Liver (tissue), 9 donors: Measurements from ENCODE around the gene SP140. TPM values are rescaled to one million over a fixed set of nuclear protein-coding genes. Genes with fewer than 3 reads are reported as not detected.

ENCODE experiments used
- DNase-seq: peaks from one replicate; pipeline ENCODE4 v3.0.0-alpha.2; 2017; ENCODE audit warnings: low spot score
- H3K27ac ChIP-seq, 2 donors: one replicate each; pipeline ENCODE4 v1.7.0; 2013; ENCODE audit warnings: inconsistent platforms in 2 of 2, low read length in 2 of 2, control low read depth in 1 of 2, low read depth in 1 of 2, mild to moderate bottlenecking in 1 of 2
- H3K27me3 ChIP-seq, 4 donors: one replicate each; pipeline versions ENCODE4 v1.6.1 to v1.7.0; 2013; ENCODE audit warnings: low read length in 3 of 4, inconsistent platforms in 1 of 4, mild to moderate bottlenecking in 1 of 4, moderate library complexity in 1 of 4; ENCODE audit not compliant: control insufficient read depth in 4 of 4, insufficient read depth in 4 of 4
- H3K36me3 ChIP-seq, 4 donors: one replicate each; pipeline versions ENCODE4 v1.6.1 to v1.7.0; 2013; ENCODE audit warnings: low read length in 3 of 4, mild to moderate bottlenecking in 3 of 4, low read depth in 1 of 4, moderate library complexity in 1 of 4; ENCODE audit not compliant: control insufficient read depth in 4 of 4, insufficient read depth in 3 of 4
- H3K4me1 ChIP-seq, 4 donors: one replicate each; pipeline versions ENCODE4 v1.6.1 to v1.7.0; 2013; ENCODE audit warnings: low read length in 3 of 4, mild to moderate bottlenecking in 3 of 4, moderate library complexity in 1 of 4; ENCODE audit not compliant: control insufficient read depth in 4 of 4, insufficient read depth in 4 of 4
- H3K4me3 ChIP-seq, 3 donors: one replicate each; pipeline versions ENCODE4 v1.6.1 to v1.7.0; 2013; ENCODE audit warnings: low read length in 3 of 3, control low read depth in 1 of 3, low read depth in 1 of 3, mild to moderate bottlenecking in 1 of 3
- H3K9ac ChIP-seq, 2 donors: one replicate each; pipeline ENCODE4 v1.7.0; 2013; ENCODE audit warnings: low read length in 2 of 2, mild to moderate bottlenecking in 2 of 2, moderate library complexity in 2 of 2, control low read depth in 1 of 2, low read depth in 1 of 2
- H3K9me3 ChIP-seq, 4 donors: one replicate each; pipeline versions ENCODE4 v1.6.1 to v1.7.0; 2013; ENCODE audit warnings: low read length in 3 of 4; ENCODE audit not compliant: control insufficient read depth in 4 of 4
- EGR1 ChIP-seq, 2 donors: IDR thresholded peaks; 2 replicates each; pipeline ENCODE4 v1.6.1; 2016 to 2018; ENCODE audit warnings: antibody characterized with exemption in 2 of 2, low read depth in 2 of 2
- FOXA1 ChIP-seq: IDR thresholded peaks from 2 replicates; pipeline ENCODE4 v1.6.1; 2016; ENCODE audit warnings: antibody characterized with exemption
- FOXA2 ChIP-seq: IDR thresholded peaks from 2 replicates; pipeline ENCODE4 v1.6.1; 2016; ENCODE audit warnings: antibody characterized with exemption
- GABPA ChIP-seq, 2 donors: IDR thresholded peaks in 1 of 2; conservative IDR thresholded peaks in 1 of 2; 2 replicates each; pipeline ENCODE4 v1.6.1; 2016; ENCODE audit warnings: antibody characterized with exemption in 2 of 2, mild to moderate bottlenecking in 1 of 2, moderate library complexity in 1 of 2
- HNF4A ChIP-seq, 2 donors: conservative IDR thresholded peaks; 2 replicates each; pipeline ENCODE4 v1.6.1; 2016; ENCODE audit warnings: antibody characterized with exemption in 2 of 2, mild to moderate bottlenecking in 2 of 2
- JUND ChIP-seq, 2 donors: IDR thresholded peaks; 2 replicates each; pipeline ENCODE4 v1.6.1; 2016; ENCODE audit warnings: antibody characterized with exemption in 2 of 2
- NR2F2 ChIP-seq: IDR thresholded peaks from 2 replicates; pipeline ENCODE4 v1.6.1; 2016; ENCODE audit warnings: antibody characterized with exemption
- RAD21 ChIP-seq, 2 donors: IDR thresholded peaks; 2 replicates each; pipeline ENCODE4 v1.6.1; 2016; ENCODE audit warnings: antibody characterized with exemption in 2 of 2, mild to moderate bottlenecking in 2 of 2
- RXRA ChIP-seq, 2 donors: IDR thresholded peaks; 2 replicates each; pipeline ENCODE4 v1.6.1; 2017 to 2018; ENCODE audit warnings: antibody characterized with exemption in 2 of 2, mild to moderate bottlenecking in 1 of 2
- SP1 ChIP-seq: IDR thresholded peaks from 2 replicates; pipeline ENCODE4 v1.6.1; 2018; ENCODE audit warnings: antibody characterized with exemption, mild to moderate bottlenecking
- WGBS: extraction: QIAGEN DNeasy Blood & Tissue Kit; methylation state at CpG from one replicate; pipeline ENCODE4 v1.1.7; 2013; 5-methylcytosine and 5-hydroxymethylcytosine counted together
- polyA plus RNA-seq, 2 donors: library from polyadenylated mRNA; stranded (reverse) in 1 of 2; unstranded in 1 of 2; fragments of 200-250 nt in 1 of 2; fragments of >200 nt in 1 of 2; fragmentation: Nextera tagmentation in 1 of 2; extraction: Ambion mirVana in 1 of 2; gene quantifications; one replicate each; pipeline versions ENCODE4 v1.2.1 to v1.2.3, GENCODE V29; 2013 to 2015
- total RNA-seq, 2 donors: library from RNA; depleted of rRNA; stranded (reverse); fragments of >200 nt; gene quantifications; one replicate each; pipeline ENCODE4 v1.2.3, GENCODE V29; 2014
- TF ChIP-seq, protein P1 (sequence below): IDR thresholded peaks from 2 replicates; pipeline ENCODE4 v1.6.1; 2016; ENCODE audit warnings: antibody characterized with exemption
- TF ChIP-seq, protein P2 (sequence below): IDR thresholded peaks from 2 replicates; pipeline ENCODE4 v1.6.1; 2016; ENCODE audit warnings: antibody characterized with exemption
- TF ChIP-seq, protein P3 (sequence below): fragments of 150-350 bp; IDR thresholded peaks from 2 replicates; pipeline ENCODE4 v1.5.1; 2017; ENCODE audit warnings: improper control_type of control experiment, low read depth, low read length; ENCODE audit not compliant: missing input control
- TF ChIP-seq, protein P4 (sequence below): IDR thresholded peaks from 2 replicates; pipeline ENCODE4 v1.6.1; 2016; ENCODE audit warnings: antibody characterized with exemption, mild to moderate bottlenecking
- donor health status: healthy.
- donor health status: healthy.
- donor health status: healthy.
- donor health status: healthy.
- donor health status: healthy.

Gene SP140
- total and polyA plus RNA-seq, 4 donors: 0.40 to 1.8 (median 0.77) TPM

DNA sequence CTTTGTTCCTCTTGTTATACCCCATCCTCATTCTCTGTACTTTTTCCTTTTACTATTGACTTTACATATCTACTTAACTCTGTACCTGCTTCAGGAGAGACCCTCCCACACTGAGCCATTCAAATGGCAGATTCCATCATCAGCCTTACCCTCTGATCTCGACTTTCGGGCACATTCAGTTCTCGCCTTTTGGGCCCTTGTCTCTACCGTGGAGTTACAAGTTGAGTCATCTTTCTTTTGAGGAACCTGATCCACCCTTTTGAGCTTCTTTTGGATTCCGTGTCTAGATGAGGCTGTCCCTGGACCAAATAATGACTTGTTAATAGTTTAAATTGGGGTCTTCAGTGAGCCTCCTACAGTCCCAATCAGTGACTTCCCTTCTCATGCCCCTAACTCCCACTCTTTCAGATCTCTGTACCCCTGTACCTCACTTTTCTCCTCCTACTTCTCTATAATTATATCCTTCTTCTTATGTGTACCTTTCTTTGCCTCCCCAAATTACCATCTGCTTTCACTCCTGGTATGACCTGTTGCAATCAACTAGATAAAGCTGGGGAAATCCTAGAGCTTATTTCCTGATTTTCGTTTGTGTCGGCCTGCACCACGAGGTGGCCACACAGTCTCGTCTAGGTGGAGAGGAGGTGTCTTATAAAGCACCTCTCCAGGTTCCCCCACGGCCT, 23.0 kb upstream of the SP140 start:
- no peak for DNase-seq
- Histone ChIP-seq H3K36me3 (peaks cover 2 to 73% (median 49%) of the 10 kb centered on the region in 4 donors), H3K27ac (no peak overlapping the region)

DNA sequence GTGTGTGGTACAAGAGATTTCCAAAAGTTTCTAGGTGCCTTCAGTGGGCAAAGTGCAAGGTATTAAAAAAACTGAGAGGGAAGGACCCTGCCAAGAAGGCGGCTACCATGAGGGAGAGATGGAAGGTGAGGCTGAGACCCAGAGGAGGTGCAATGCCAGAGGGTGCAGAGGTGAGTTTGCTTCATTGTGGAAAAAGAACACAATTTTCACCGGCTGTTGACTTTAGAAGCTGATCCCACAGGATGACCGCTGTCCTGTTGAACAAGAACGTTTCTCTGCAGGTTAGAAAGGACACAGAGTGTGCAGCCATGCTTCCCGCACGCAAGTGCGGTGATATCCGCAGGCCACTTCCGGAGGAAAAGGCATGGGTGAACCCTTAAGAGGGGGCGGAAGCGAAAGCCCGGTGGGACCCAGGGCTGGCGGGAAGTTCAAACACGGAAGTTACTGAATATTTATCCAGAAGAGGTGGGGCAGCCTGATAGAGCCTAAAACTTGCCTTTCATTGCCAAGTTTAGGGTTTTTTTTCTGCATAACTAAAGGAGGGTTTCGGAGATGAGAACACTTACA, 22.3 kb upstream of the SP140 start:
- Histone ChIP-seq H3K4me3 (no peak overlapping the region), H3K27ac (no peak overlapping the region), H3K9me3 (no peaks in the 10 kb centered on the region), H3K27me3 (no peaks in the 10 kb centered on the region), H3K9ac (no peak overlapping the region), H3K36me3 (peaks cover 2 to 74% (median 49%) of the 10 kb centered on the region in 4 donors), H3K4me1 (no peaks in the 10 kb centered on the region)
- no peak for DNase-seq
- WGBS: 93% methylated on average over 15 of the region's 15 CpGs
- TF ChIP-seq SP1 (no peak), EGR1 (IDR thresholded peaks at IDR 0.05; ENCODE audit: low read depth in 2 of 2) (no peak), FOXA1 (no peak), HNF4A (conservative IDR thresholded peaks at IDR 0.05) (no peak), GABPA (IDR thresholded peaks at IDR 0.05 in 1 of 2, conservative IDR thresholded peaks at IDR 0.05 in 1 of 2) (no peak), NR2F2 (no peak), JUND (IDR thresholded peaks at IDR 0.05) (no peak)
- TF ChIP-seq, protein P1, sequence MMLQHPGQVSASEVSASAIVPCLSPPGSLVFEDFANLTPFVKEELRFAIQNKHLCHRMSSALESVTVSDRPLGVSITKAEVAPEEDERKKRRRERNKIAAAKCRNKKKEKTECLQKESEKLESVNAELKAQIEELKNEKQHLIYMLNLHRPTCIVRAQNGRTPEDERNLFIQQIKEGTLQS: no peak
- TF ChIP-seq, protein P2, sequence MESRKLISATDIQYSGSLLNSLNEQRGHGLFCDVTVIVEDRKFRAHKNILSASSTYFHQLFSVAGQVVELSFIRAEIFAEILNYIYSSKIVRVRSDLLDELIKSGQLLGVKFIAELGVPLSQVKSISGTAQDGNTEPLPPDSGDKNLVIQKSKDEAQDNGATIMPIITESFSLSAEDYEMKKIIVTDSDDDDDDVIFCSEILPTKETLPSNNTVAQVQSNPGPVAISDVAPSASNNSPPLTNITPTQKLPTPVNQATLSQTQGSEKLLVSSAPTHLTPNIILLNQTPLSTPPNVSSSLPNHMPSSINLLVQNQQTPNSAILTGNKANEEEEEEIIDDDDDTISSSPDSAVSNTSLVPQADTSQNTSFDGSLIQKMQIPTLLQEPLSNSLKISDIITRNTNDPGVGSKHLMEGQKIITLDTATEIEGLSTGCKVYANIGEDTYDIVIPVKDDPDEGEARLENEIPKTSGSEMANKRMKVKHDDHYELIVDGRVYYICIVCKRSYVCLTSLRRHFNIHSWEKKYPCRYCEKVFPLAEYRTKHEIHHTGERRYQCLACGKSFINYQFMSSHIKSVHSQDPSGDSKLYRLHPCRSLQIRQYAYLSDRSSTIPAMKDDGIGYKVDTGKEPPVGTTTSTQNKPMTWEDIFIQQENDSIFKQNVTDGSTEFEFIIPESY: no peak
- TF ChIP-seq, protein P3, sequence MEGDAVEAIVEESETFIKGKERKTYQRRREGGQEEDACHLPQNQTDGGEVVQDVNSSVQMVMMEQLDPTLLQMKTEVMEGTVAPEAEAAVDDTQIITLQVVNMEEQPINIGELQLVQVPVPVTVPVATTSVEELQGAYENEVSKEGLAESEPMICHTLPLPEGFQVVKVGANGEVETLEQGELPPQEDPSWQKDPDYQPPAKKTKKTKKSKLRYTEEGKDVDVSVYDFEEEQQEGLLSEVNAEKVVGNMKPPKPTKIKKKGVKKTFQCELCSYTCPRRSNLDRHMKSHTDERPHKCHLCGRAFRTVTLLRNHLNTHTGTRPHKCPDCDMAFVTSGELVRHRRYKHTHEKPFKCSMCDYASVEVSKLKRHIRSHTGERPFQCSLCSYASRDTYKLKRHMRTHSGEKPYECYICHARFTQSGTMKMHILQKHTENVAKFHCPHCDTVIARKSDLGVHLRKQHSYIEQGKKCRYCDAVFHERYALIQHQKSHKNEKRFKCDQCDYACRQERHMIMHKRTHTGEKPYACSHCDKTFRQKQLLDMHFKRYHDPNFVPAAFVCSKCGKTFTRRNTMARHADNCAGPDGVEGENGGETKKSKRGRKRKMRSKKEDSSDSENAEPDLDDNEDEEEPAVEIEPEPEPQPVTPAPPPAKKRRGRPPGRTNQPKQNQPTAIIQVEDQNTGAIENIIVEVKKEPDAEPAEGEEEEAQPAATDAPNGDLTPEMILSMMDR: no peak

More for the DNA sequence above, 23.0 kb upstream of the SP140 start:
- Histone ChIP-seq H3K27me3 (no peaks in the 10 kb centered on the region), H3K9ac (no peak overlapping the region), H3K9me3 (no peaks in the 10 kb centered on the region), H3K4me3 (no peak overlapping the region), H3K4me1 (no peaks in the 10 kb centered on the region)
- 86% methylated on average over 10 of the region's 10 CpGs for WGBS
- TF ChIP-seq RAD21 (IDR thresholded peaks at IDR 0.05): no peak
- TF ChIP-seq JUND (IDR thresholded peaks at IDR 0.05): no peak
- no peak for TF ChIP-seq FOXA2
- TF ChIP-seq RXRA (IDR thresholded peaks at IDR 0.05): no peak
- TF ChIP-seq HNF4A (conservative IDR thresholded peaks at IDR 0.05): no peak
- no peak for TF ChIP-seq EGR1 (IDR thresholded peaks at IDR 0.05; ENCODE audit: low read depth in 2 of 2)
- TF ChIP-seq, protein P4, sequence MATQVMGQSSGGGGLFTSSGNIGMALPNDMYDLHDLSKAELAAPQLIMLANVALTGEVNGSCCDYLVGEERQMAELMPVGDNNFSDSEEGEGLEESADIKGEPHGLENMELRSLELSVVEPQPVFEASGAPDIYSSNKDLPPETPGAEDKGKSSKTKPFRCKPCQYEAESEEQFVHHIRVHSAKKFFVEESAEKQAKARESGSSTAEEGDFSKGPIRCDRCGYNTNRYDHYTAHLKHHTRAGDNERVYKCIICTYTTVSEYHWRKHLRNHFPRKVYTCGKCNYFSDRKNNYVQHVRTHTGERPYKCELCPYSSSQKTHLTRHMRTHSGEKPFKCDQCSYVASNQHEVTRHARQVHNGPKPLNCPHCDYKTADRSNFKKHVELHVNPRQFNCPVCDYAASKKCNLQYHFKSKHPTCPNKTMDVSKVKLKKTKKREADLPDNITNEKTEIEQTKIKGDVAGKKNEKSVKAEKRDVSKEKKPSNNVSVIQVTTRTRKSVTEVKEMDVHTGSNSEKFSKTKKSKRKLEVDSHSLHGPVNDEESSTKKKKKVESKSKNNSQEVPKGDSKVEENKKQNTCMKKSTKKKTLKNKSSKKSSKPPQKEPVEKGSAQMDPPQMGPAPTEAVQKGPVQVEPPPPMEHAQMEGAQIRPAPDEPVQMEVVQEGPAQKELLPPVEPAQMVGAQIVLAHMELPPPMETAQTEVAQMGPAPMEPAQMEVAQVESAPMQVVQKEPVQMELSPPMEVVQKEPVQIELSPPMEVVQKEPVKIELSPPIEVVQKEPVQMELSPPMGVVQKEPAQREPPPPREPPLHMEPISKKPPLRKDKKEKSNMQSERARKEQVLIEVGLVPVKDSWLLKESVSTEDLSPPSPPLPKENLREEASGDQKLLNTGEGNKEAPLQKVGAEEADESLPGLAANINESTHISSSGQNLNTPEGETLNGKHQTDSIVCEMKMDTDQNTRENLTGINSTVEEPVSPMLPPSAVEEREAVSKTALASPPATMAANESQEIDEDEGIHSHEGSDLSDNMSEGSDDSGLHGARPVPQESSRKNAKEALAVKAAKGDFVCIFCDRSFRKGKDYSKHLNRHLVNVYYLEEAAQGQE: no peak
- TF ChIP-seq, protein P1: no peak
